Ovary (tissue), 3 donors: Measurements from ENCODE around the gene FGFR3.

Experiments
- CTCF ChIP-seq, 3 donors: fragments of 450-650 bp in 2 of 3; fragments of 200-600 bp in 1 of 3; IDR thresholded peaks; one replicate each; pipeline versions ENCODE4 v1.5.1 to v1.8.0; 2016 to 2022; ENCODE audit warnings: antibody characterized with exemption in 3 of 3, mild to moderate bottlenecking in 1 of 3
- POLR2A ChIP-seq: fragments of 450-650 bp; IDR thresholded peaks from one replicate; pipeline ENCODE4 v1.6.1; 2017; ENCODE audit warnings: antibody characterized with exemption, mild to moderate bottlenecking, moderate library complexity
- donor health status: DM: no; HTN: no; CAD: no.

GRCh38 chr4:1752284-1753041, 40.6 kb upstream of the FGFR3 start:
- TF ChIP-seq CTCF (IDR thresholded peaks at IDR 0.05) (no peak), POLR2A (no peak)
